ENCODE data around the gene PRH2.

The PRH2 gene

GRCh38 chr12:10966314-10966713, 37.3 kb downstream of the PRH2 start:
- POLR2A ChIA-PET = no interaction called here

GRCh38 chr12:10967409-10967808, 38.4 kb downstream of the PRH2 start:
- DNase-seq (ENCODE audit: extremely low spot score) = no peak
- TF ChIP-seq CTCF (IDR thresholded peaks at IDR 0.05; ENCODE audit: control extremely low read depth, extremely low read depth, low read depth, missing control alignments) = no peak
- ChIA-PET CTCF (no interaction called here), POLR2A (no interaction called here)

More at GRCh38 chr12:10966314-10966713, 37.3 kb downstream of the PRH2 start:
- no peak for TF ChIP-seq CTCF (IDR thresholded peaks at IDR 0.05; ENCODE audit: control extremely low read depth, extremely low read depth, low read depth, missing control alignments)
- CTCF ChIA-PET = no interaction called here
- DNase-seq (ENCODE audit: extremely low spot score) = no peak

GRCh38 chr12:10968765-10969456, 39.9 kb downstream of the PRH2 start:
- TF ChIP-seq CTCF (IDR thresholded peaks at IDR 0.05; ENCODE audit: control extremely low read depth, extremely low read depth, low read depth, missing control alignments) = no peak
- CTCF ChIA-PET = interaction anchor here (1.3 kb wide), 1 partner anchor 9 kb away, joined by 3 read pairs; no protein-coding TSS in a partner anchor
- no peak for DNase-seq (ENCODE audit: extremely low spot score)
- POLR2A ChIA-PET = no interaction called here

GRCh38 chr12:10974965-10975364, 45.9 kb downstream of the PRH2 start:
- ChIA-PET CTCF (no interaction called here), POLR2A (no interaction called here)
- no peak for DNase-seq (ENCODE audit: extremely low spot score)
- TF ChIP-seq CTCF (IDR thresholded peaks at IDR 0.05; ENCODE audit: control extremely low read depth, extremely low read depth, low read depth, missing control alignments) = no peak

GRCh38 chr12:10982244-10982643, 53.2 kb downstream of the PRH2 start:
- DNase-seq (ENCODE audit: extremely low spot score) = no peak
- ChIA-PET POLR2A (no interaction called here), CTCF (no interaction called here)
- no peak for TF ChIP-seq CTCF (IDR thresholded peaks at IDR 0.05; ENCODE audit: control extremely low read depth, extremely low read depth, low read depth, missing control alignments)

All from GM10248 (cell line).